Right forelimb (tissue), 1 donor: ENCODE data around the gene KCND2.

Experiments
- DNase-seq: peaks from one replicate; pipeline ENCODE4 v3.0.0-alpha.2; 2018

The KCND2 gene

DNA sequence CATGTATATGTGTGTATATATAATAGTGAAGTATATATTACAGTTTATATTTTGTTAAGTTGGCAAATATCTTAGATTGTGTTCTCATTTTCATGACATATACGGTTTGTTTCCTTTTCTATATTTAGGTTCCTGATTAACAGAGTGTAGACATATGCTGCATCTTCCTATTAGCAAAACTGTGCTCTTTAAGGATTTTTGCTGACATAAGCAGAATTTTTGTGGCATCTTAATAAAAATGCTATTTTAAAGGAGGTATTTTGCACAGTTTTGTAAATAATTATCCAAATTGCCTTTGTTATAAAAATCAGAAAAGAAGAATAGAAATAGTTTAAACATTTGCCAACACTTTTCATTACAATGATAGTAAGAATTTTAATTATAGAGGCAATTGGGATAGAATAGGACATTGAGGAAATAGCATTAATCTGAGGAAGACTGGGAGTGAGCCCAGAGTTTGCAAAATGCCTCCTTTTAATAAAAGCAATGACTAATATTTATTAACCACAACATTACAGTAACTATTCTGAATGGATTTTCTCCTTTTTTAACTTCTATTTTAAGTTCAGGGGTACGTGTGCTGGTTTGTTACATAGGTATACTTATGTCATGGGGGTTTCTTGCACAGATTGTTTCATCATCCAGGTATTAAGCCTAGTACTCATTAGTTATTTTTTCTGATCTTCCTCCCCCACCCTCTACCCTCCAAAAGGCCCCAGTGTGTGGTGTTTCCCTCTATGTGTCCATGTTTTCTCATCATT is 38.2 kb downstream of the KCND2 start:
- DNase-seq, result no peak

DNA sequence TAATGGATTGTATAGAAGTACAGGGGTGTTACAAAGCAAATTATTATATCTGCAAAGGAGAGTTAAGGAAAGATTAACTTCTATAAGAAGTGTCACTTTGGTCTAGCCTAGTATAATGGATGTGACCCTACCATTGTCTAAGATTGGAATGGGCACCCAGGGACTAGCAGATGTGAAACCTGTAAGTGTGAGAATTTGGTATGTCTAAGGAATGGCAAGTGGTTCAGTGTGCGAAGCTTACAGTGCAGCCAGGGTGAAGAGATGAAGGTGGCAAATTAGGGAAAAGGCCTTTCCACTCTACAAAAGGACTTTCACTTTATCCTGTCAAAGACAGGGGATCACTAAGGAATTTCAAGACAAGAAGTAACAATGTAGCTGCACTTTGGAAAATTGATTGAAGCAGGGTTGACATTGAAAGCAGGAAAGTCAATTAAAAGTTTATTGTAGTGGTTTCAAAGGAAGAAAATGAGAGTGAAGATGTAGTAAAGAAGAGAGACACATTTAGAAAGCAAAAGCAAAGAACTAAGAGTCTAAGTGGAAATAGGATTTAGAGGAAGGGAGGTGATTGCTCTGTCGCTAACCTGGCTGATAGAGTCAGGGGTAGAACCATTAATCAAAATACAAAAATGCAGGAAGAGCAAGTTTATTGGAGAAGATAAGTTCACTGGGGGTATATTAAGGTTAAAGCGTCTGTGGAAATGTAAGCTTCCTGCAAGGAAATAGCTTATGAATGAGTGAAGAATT is 47.4 kb downstream of the KCND2 start:
- no peak for DNase-seq

DNA sequence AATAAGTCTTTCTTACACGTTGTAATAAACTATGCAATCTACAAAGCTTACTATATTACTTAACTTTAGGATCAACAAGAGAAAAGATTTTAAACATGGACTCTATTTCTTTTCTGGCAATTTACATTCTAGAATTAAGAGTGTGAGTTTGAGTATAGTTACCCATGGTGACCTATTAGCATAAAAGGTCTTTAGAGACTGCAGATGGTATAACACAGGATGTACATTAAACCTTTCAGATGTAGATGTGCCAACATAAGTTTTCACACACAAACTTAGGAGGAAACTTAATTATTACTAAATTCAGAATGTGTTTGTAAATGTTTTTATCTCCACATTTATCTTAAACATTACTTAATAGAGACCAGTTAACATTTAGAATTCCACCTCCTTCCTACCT is 54.1 kb downstream of the KCND2 start:
- no peak for DNase-seq

DNA sequence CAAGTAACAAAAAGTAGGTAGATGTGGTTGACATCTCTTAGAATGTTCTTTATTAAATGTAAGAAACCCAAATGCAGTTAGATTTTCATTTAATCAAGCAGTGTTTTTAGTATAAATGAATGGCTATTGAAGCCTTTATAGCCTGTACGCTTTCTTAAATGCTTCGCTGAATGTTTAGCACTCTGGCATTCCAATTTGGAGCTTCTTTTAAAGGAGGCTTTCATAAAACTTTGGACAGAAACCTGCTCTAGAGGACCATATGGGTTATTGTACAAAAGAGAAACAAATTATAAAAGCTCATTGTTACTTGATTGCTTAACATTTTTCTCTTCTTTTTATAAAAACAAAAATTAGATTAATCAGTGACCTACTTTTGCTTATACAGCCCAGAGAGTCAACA is 59.5 kb downstream of the KCND2 start:
- no peak for DNase-seq

DNA sequence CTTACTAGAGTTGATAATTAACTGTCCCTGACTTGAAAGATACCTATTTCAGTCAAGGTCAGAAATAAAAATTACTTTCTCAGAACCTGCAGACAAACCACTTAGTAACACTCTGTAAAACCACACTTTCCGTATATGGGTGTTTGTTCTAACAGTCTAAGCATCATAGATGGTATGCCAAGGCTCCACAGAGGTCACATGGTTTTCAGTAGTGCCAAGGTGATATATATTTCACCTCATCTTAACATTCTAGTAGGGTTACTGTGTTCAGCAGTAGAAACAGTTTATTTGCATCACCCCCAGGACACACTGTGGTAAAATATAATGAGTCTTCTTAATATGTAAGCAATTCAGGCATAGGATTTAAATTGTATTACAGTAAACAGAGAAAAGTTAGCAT is 61.5 kb downstream of the KCND2 start:
- no peak for DNase-seq

DNA sequence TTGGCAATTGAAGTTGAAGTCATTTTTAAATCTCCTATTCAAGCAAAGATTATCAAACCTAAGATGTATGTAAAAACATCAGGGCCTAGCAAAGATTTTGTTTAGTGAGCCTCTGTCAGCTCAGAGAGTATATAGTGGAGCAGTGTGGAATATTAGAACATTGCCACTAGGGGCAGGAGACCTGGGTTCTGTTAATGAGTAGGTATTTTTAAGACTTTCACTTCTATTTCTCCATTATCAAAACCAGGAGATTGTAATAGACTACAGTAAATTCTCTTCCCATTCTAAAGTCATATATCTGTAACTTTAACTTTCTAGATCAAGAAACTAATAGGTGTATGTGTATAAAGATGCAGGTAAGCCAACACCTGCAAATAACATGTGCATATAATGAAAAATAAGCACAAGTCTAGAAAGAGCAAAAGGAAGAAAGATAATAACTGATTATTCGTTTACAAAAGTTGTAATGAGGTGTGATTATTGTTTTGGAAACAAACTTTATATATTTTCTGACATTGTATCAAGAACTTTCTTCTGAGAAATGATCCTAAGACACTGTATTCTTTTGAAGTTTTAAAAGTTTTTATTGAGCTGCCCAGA is 64.4 kb downstream of the KCND2 start:
- DNase-seq, result no peak

DNA sequence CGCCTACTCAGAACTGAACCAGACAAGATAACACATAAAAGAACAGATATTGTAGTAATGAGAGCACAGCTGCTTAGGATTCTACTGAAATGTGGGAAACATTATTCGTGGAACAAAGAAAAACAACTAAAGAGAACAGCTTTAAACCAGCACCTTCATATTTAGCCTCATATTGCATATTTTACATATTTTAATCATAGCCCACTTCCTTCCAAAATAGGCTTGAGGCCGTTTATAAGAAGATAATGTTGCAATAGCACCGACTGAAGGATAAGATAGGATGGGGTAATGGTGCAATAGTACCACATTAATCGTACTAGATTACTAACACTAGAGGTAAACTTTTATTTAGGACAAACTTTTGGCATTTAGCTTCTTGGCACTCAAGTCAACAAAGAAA is 71.3 kb downstream of the KCND2 start:
- DNase-seq, result no peak

DNA sequence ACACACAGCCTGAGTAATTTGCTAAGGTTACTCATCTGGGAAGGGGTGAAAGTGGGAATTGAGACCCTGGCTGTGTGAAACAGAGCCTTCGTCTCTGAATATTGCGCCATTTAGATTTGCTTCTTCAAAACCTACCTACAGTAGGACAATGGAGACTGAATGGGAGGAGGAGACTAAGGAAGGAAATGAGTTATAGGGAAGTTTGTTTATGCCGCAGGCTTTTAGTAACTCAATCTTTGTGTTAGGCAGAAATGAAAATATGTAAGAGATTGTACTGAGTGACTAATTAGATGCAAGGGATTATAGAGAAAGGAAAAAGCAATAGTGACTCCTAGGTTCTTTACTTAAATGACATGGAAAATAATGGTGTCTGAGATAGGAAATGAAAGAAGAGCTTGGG is 80.2 kb downstream of the KCND2 start:
- no peak for DNase-seq

DNA sequence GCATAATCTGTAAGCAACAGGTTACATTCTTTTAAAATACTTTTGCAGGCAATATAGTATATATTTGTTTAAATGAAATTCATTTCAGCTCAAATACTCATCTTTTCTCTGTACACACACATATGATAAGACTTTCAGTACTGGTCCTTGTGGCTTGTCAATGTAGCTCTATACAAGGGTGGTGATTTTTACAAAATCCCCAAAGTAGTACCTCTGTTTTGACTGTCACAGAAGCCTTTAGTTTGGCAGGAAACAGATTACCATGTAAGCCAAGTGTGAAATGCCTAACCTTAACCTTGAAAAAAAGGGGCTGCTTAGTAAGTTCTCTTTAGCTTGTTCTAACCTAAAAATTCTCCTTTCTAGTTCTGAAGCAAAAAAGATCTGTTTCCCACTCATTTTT is 87.9 kb downstream of the KCND2 start:
- no peak for DNase-seq

DNA sequence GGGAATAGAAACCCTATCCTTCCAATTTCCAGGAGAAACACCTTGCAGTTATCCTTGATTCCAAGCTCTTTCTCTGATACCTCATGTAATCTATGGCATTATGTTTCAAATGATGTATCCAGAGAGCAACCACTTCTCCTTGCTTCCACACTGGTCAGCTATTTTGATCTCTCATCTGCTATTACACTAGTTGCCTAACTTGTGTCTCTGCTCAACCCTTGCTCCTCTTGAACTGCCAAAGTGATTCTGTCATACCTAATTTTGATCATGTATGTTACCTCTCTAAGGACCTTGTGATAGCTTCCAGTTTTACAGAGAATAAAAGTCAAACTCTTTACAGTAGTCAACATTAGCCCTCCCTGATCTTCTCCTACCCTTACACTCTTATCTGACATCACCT is 90.4 kb downstream of the KCND2 start:
- no peak for DNase-seq

DNA sequence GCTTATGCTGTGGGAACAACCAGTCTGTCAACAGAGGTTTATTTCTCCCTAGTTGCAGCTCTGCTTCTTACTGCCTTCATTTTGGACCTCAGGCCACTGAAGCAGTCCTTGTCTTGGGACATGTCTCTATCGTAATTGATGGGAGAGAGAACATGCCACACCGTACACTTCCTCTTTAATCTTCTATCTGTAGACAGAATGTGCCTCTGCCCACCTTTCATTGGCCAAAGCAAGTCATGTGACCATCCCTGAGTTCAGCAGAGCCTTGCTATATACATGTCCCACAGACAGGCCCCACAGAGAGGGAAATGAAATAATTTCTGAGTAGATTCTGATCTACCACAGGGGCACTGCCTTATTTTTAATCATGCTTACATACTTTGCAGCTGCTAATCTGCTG is 98.0 kb downstream of the KCND2 start:
- no peak for DNase-seq

DNA sequence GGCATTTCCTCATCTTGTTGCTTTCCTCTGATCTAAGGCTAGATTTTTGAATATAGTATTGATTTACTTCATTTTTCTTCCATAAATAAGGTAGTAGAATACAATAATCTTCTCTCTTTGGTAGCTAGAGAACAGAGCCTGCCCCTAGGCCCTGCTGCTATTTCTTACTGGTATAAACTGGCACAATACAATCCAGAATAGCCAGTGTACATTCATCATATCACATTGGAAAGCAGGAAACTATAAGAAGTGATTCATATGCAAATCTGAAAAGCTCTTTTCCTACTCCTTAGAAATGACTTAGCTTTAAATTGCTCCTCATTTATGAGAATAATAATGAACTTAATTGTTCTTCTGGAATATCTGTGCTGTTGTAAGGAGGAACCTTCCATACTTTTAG is 100.2 kb downstream of the KCND2 start:
- no peak for DNase-seq

DNA sequence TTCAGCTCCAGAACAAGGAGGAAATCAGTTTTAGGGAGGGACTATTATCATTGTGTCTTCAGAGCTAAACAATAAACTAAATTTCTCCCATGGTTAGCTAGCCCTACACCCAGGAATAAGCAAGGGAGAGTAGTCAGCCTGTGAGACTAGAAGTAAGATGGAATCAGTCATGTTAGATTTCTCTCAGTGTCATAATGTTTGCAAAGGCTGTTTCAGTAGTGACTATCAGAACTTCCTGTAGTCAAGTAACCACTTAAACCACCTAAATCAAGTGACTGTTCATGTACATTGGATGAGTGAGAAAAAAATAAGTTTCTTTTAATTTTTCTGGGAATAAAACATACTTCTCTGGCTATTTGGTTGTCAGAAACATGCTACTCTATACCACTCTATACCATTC is 121.6 kb downstream of the KCND2 start:
- no peak for DNase-seq

DNA sequence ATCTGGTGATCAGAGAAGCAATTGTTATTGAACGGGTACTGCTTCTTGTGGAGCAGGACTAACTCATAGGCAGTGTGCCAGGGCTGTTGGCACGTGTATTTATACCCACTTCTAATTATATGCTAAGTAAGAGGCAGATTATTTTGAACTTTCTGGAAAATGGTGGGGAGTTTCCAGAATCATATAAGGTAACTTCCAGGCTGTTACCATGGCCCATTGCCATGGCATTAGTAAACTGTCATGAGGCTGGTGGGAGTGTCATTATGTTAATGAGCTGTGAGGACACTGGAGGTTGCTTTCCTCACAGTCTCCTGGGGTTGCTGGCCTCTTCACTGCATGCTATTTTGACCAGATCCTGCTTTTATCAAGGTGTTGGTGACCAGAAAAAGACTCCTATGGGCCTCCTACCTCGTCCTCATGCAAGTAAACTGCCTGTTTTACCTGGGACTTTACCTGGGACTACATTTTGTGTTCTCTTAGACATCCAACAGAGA is 122.6 kb downstream of the KCND2 start:
- no peak for DNase-seq

DNA sequence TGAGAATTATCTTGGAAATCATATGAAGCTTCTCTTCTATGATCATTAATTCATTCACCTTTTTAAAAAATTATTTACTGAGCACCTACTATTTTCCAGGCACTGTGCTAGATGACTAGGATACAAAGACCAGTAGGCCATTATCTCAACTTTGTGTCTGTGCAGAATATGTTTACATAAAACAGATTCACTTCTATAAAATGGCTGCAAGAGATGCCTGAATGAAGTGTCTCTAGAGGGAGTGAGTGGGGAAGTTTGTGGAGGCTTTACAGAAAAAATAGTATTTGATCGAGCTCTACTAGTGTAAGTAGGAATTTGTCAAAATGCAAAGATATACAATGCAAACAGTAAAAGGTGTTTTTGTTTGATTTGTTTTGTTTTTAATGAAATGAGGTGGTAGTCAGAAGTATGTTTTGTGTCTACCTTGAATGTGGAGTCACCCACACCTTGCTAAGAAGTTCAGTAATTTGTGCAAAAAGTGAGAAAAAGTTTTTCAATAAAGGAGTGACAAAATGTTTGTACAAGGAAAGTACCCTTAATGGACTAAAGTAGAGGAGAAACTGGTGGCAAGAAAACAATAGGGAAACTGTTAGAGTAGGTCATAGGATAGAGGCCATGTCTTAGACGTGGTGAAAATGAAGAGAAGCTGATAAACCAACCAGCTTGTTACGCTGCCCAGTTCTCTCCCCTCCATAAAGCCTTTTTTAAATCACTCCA is 125.5 kb downstream of the KCND2 start:
- DNase-seq, result no peak

DNA sequence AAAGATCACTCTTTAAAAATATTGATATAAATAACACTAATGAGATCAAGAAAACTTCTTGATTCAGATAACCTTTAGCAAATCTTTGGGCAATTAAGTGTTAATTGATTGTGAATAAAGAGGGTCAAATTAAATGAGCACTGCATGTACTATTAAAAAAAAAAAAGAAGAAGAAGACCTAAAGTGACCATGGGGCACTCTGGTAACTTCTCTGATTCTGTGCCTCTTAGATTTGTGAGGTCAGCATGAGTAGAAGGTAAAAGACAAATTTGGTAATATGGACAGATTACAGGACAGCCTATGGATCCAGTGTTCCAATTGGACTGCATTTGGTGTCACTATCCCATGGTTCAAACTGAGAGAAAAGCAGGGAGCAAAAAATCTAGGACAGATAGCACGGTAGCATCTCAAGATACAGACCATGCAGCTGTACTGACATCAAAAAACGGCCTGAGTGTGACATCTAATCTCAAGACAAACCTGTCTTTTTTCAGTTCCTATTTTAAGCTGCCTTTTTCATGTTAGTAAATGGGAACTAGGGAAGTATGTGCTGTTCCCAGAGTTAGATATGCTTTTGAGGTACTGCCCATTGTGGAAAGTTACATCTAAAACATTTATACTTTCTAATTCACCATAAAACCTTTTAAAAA is 128.0 kb downstream of the KCND2 start:
- no peak for DNase-seq

DNA sequence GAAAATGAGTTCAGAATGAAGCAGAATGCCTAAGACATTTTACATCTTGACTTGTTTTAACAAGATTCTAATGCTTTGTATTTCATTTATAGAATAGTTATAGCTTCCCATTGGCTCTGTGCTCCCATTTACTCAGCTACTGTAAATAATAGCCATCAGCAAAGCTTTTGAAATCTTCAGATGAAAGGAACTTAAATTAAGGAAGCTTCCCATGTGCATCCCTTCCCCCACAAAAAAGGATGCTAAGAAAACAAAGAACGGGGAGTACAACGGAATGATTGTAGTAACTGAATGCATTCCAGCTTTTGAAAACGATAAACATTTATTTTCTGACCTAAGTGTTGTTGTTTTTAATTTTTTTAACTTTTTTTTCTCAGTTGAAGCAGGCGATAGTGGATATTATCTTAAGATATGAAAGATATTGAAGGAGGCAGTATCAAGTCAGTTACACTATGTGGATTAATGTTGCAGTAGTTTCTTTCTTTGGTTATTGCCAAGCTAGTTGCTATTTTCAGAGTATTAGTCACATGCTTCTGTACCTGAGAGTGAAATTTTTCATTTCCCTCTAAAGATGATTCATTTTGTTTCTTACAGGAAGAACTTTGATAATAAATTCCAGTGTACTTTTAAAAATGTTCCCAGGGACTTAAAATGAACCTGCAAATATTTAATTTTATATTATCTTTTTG is 129.2 kb downstream of the KCND2 start:
- DNase-seq, result no peak

DNA sequence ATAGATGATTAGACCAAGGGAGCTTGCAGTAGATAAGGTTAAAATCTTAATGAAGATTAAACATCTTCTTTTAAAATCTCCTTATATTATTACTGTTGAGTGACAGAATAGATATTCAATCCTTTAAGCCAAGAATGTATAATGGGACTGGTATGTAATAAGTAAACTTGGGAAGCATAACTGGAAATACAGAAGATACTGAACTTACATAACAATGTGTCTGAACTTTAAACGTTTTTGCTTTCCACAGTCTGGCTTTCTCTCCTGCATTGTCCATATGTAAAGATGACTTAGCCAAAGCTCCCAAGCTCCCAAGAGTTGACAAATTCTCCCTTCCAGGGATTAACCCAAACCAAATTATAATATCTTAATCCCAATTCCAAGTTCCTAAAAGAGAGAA is 129.8 kb downstream of the KCND2 start:
- no peak for DNase-seq

DNA sequence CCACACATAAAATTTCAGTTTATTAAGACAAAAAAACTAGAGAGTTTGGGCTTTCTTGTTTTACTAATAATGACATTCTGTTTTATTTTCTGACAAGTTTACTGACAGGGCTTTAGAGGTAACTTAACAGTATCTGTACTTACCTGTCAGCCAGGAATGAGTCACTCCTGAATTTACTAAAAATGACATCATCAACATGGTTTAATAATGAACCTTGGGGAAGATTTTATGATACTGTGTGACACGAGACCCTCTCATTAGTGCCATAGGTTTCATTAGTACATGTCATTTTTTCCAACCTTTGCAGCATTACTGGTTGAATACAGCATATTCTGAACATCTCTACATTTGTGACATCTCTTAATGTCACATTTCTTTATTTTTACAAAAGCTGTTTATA is 131.1 kb downstream of the KCND2 start:
- no peak for DNase-seq

DNA sequence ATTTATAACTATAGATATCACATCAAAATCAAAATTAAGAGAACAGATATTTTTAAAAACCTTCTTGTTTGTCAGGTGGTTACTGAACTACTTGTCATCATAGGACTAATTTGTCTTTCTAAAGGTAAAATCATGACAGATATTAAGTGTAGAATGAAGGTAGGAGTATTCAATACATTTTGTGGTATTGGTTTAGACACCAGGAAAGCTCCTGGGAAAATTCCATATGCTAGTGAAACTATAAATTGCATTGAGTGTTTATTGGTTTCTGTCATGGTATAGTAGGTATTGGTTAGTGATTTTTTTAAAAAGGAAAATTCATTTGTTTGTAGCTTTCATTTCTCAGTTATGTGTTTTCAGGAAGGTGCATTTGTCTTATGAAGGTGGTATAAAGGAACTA is 132.7 kb downstream of the KCND2 start:
- DNase-seq, result no peak

DNA sequence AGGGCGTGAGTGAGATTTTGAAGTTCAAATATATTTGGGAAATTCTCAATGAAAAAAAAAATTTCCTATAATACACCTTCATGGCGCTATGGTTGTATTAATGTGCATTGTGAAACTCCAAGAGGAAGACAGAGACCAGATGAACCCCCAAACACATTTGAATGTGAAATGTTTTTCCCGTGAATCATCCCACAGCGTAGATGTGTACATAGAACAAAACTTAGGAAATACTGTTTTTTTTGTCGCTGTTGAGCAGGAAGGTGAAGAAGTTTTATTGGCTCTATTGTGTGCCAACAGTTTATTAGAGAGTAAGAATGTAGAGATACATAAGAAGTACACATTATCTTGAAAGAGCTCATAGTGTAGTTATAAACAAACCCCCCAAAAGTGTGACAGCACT is 134.0 kb downstream of the KCND2 start:
- no peak for DNase-seq
